Measurements from ENCODE around the gene PRM3.
A peak's percentile ranks its signal among the peaks of the same experiment; 100 is the strongest.
"Not testable (repeated sequence)": the region's sequence is repeated elsewhere in the genome, so short reads cannot be mapped to it uniquely, and the experiment has no call there.

Gene PRM3

DNA sequence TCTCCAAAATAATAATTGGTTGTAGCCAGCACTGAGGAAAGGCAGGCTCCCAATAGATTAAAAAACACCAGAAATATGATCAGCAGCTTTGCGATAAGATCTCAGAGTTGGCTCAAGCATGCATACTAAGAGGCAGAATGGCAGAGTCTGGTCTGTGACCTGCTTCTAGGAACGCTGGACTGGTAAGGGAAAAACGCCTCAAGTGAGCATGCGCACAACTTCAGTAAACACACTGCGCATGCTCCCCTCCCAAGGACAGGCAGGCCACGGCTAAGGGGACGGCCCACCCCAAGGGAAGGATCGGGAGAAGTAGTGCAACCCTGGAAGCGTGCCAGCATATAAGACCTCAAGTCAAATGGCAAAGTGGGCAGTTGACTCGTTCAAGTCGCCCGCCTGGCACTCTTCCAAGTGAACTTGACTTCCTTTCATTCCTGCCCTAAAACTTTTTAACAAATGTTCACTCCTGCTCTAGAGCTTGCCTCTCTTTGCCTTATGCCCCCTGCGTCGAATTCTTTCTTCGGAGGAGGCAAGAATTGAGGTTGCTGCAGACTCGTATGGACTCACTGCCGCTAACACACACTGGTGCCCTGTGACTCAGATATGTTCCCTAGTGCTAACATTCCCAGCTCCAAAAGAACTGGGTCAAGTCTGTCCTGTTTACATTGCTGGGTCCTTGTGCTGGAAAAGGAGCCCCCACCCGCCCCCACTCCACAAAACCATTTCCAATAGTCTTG, 30.1 kb upstream of the PRM3 start:
- no peak for DNase-seq (ENCODE audit: low read depth)

- no peak for DNase-seq (ENCODE audit: low read depth)
These were observed 29.5 kb upstream of the PRM3 start for GRCh38 chr16:11302977-11303376.

GRCh38 chr16:11301645-11302501, 28.4 kb upstream of the PRM3 start:
- no peak for DNase-seq (ENCODE audit: low read depth)

- no peak for DNase-seq (ENCODE audit: low read depth)
These were observed 27.1 kb upstream of the PRM3 start for GRCh38 chr16:11300560-11300892.

GRCh38 chr16:11299865-11300559, 26.6 kb upstream of the PRM3 start:
- no peak for DNase-seq (ENCODE audit: low read depth)

GRCh38 chr16:11298950-11299547, 25.6 kb upstream of the PRM3 start:
- DNase-seq (ENCODE audit: low read depth) = not testable (repeated sequence)

GRCh38 chr16:11298143-11298900, 24.9 kb upstream of the PRM3 start:
- DNase-seq (ENCODE audit: low read depth) = no peak

GRCh38 chr16:11297492-11298142, 24.2 kb upstream of the PRM3 start:
- DNase-seq (ENCODE audit: low read depth) = peak; percentile 80

GRCh38 chr16:11296706-11297491, 23.5 kb upstream of the PRM3 start:
- no peak for DNase-seq (ENCODE audit: low read depth)

- DNase-seq (ENCODE audit: low read depth) = no peak
These were observed 22.9 kb upstream of the PRM3 start for GRCh38 chr16:11296351-11296705.

GRCh38 chr16:11295672-11296071, 22.2 kb upstream of the PRM3 start:
- no peak for DNase-seq (ENCODE audit: low read depth)

- DNase-seq (ENCODE audit: low read depth) = no peak
These were observed 18.8 kb upstream of the PRM3 start for GRCh38 chr16:11292076-11292748.

- no peak for DNase-seq (ENCODE audit: low read depth)
These were observed 17.8 kb upstream of the PRM3 start for GRCh38 chr16:11291091-11291703.

GRCh38 chr16:11290102-11290893, 16.9 kb upstream of the PRM3 start:
- DNase-seq (ENCODE audit: low read depth) = no peak

DNA sequence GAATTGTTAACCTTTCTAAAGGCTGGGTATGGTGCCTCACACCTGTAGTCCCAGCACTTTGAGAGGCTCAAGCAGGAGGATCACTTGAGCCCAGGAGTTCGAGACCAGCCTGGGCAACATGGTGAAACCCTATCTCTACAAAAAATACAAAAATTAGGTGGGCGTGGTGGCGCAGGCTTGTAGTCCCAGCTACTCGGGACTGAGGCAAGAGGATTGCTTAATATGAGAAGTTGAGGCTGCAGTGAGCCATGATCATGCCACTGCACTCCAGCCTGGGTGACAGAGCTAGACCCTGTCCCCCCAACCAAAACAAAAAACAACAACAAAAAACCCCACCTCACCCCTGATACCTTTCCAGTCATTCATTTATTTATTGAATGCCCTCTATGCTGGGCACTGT, 16.3 kb upstream of the PRM3 start:
- DNase-seq (ENCODE audit: low read depth) = not testable (repeated sequence)

DNA sequence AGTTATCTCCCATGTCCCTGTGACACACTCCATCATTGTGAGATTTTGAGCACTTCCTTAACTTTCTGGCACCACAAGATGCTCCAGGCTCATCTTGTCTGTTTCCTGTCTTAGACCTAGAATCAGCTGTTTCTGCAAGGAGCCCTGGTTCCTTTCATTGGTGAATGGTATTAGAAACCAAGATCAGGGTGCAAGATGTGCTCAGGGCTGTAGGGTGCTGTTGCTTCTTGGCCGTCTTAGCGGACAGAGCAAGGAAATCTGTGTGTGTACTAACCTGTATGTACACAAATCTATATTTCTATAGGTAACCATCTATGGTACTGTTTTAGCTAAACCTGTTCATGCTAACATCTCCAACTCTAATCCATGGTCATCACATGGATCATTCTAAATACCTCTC, 15.8 kb upstream of the PRM3 start:
- DNase-seq (ENCODE audit: low read depth) = no peak

- DNase-seq (ENCODE audit: low read depth) = no peak
These were observed 12.4 kb upstream of the PRM3 start for GRCh38 chr16:11285842-11286241.

DNA sequence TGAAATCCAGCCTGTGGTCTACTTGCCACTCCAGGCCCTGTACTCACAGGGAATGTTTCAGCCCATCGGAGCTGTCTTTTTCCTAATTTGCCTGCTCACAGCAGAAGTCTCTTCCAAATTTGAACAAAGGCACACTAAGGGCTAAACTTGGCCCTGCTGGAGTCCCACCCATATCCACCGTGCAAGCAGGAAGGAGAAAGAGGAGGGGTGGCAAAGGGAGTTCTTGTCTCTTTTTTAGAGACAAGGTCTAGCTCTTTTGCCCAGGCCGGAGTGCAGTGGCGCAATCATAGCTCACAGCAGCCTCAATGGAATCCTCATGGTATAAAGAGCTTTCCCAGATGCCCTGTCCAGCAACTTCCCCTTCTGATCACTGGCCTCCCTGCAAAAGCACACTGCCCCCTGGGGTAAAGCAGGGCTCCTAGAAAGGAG, 10.4 kb upstream of the PRM3 start:
- no peak for DNase-seq (ENCODE audit: low read depth)

Data from CMK (cell line).